Skeletal muscle cell (primary cell): ENCODE results near the gene XKR8.
A peak's percentile ranks its signal among the peaks of the same experiment; 100 is the strongest.
"Not testable (repeated sequence)": the region's sequence is repeated elsewhere in the genome, so short reads cannot be mapped to it uniquely, and the experiment has no call there.

Experiments
- DNase-seq: peaks from one replicate; pipeline ENCODE4 v3.0.0-alpha.2; 2010; ENCODE audit warnings: low read depth
- H3K4me3 ChIP-seq: 2 replicates; pipeline ENCODE4 v1.5.1; 2011; ENCODE audit warnings: low read depth, mild to moderate bottlenecking, control low read depth, low read length, moderate library complexity

Gene XKR8

GRCh38 chr1:27979151-27979858, 19.5 kb downstream of the XKR8 start:
- H3K4me3 ChIP-seq = no peak overlapping the region
- DNase-seq = peak; percentile 46

GRCh38 chr1:27979859-27980201, 20.1 kb downstream of the XKR8 start:
- DNase-seq = no peak
- no peak overlapping the region for H3K4me3 ChIP-seq

GRCh38 chr1:27980216-27980845, 20.6 kb downstream of the XKR8 start:
- no peak for DNase-seq
- H3K4me3 ChIP-seq = no peak overlapping the region

DNA sequence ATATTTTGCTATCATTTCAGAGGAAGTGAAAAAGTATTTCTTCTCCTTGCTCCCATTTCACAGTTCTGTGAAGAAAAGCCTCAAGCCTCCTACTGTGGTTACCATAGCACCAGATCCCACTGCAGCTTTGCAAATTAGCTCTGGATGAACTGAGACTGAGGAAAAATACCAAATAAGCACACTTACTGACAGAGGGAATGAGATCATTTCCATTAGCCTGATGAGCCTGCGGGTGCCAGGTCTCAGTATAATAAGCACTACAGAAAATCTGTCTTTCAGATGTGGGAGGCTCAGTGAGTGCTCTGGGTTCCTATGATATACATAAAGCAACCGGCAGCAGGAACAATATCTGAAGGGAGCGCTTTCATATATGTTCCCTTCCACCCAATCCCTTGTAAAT, 21.4 kb downstream of the XKR8 start:
- no peak overlapping the region for H3K4me3 ChIP-seq
- no peak for DNase-seq

DNA sequence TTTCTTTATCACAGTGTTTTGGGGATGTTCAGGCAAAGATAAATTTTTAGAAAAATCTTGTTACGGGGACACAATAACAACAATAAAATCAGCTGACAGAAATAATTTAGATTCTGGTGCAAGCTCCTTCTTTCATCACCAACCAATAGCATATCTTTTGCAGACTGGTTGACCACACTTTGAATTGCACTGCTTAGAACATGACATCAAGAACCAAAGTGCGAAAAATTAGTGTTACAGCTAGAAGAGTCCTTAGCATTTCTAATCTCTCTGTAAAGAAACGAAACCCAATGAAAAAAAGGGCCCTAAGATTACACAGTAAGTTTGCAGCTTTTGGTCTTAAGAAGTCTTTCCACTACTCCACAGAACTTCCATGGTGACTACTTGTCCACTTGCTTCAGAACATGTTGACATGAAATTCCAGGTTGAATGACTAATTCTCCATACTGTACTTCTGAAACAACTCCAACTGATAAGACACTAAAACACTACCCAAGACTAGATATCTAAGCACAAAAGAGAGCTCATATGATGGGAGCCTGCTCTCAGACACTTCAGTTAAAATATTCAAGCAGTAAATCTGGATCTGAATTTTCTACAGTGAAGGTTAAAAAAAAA, 31.3 kb downstream of the XKR8 start:
- no peak overlapping the region for H3K4me3 ChIP-seq
- DNase-seq = no peak

DNA sequence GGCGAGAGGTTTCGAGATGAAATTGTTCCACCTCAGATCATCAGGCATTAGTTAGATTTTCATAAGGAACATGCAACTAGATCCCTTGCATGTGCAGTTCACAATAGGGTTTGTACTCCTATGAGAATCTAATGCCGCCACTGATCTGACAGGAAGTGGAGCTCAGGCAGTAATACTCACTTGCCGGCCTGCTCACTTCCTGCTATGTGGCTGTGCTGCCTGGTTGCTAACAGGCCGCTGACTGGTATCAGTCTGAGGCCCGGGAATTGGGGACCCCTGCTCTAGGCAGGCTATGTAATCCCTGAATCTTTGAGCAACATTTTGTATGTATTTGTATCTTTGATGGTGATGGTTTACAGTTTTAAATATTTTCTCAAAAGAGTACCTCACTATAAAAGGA, 32.5 kb downstream of the XKR8 start:
- H3K4me3 ChIP-seq = no peak overlapping the region
- DNase-seq = no peak

DNA sequence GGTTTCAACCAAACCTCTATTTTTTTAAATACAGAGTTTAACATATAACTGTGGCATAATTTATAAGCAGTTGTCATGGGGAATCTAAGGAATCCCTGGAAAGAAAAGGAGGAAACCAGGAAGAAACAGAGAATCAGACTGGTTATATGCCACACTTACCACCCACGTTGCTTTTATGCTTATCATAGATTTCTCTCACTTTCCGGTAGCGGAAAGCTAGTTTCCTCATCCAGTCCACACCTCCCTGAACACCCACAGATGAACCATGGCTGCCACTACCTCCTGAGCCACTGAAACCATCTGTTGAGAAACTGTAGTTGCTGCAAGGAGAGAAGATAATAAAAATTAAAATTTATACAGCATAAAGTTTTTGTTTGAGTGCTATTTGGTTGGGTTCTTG, 33.5 kb downstream of the XKR8 start:
- no peak overlapping the region for H3K4me3 ChIP-seq
- DNase-seq = no peak

GRCh38 chr1:27994060-27994459, 34.3 kb downstream of the XKR8 start:
- no peak overlapping the region for H3K4me3 ChIP-seq
- no peak for DNase-seq

DNA sequence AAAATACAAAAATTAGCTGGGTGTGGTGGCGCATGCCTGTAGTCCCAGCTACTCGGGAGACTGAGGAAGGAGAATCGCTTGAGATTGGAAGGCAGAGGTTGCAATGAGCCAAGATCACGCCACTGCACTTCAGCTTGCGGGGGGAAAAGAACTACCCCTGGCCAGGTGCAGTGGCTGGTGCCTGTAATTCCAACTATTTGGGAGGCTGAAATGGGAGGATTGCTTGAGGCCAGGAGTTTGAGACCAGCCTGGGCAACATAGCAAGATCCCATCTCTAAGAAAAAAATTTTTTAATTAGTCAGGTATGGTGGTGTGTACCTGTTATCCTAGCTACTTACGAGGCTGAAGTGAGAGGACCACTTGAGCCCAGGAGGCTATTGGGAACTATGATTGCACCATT, 34.8 kb downstream of the XKR8 start:
- DNase-seq, H3K4me3 ChIP-seq: not testable (repeated sequence)

DNA sequence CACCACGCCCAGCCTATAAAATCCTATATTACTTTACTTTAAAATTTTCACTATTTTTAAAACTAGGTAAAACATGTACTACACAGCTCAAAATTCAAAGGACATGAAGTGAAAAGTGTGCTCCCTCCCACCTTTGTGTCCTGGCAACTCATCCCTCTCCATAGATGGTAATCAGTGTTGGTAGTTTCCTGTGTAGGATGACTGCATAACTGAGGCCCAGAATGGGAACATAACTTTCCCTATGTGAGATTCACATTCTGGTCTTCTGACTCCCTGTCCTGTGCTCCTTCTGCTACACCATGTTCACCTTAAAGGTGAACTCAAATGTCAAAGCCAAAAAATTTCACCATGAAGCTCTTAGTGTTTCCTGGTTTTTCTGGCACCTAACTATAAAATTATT, 39.3 kb downstream of the XKR8 start:
- no peak for DNase-seq
- H3K4me3 ChIP-seq = no peak overlapping the region

GRCh38 chr1:28002600-28002999, 42.8 kb downstream of the XKR8 start:
- no peak overlapping the region for H3K4me3 ChIP-seq
- DNase-seq = no peak

DNA sequence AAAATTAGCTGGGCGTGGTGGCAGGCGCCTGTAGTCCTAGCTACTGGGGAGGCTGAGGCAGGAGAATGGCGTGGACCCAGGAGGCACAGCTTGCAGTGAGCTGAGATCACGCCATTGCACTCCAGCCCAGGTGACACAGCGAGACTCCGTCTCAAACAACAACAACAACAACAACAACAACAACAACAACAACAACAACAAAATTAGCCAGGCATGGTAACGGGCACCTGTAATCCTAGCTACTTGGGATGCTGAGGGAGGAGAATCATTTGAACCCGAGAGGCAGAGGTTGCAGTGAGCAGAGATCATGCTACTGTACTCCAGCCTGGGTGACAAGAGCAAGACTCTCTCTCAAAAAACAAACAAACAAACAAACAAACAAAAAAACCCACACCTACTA, 43.3 kb downstream of the XKR8 start:
- not testable (repeated sequence) for H3K4me3 ChIP-seq, DNase-seq

- no peak for DNase-seq
- no peak overlapping the region for H3K4me3 ChIP-seq
These were observed 51.2 kb downstream of the XKR8 start for GRCh38 chr1:28010969-28011368.
